Ishikawa (cell line): Measurements from ENCODE around the gene TGFBR3.

Experiments
- CEBPB ChIP-seq: IDR thresholded peaks from 2 replicates; pipeline ENCODE4 v1.6.1; 2012
- CREB1 ChIP-seq: IDR thresholded peaks from 2 replicates; pipeline ENCODE4 v1.6.1; 2012; ENCODE audit warnings: low read depth
- EGR1 ChIP-seq: IDR thresholded peaks from 2 replicates; pipeline ENCODE4 v1.6.1; 2012
- EP300 ChIP-seq: IDR thresholded peaks from 2 replicates; pipeline ENCODE4 v1.6.1; 2012; ENCODE audit warnings: borderline replicate concordance
- FOXM1 ChIP-seq: IDR thresholded peaks from 2 replicates; pipeline ENCODE4 v1.6.1; 2012; ENCODE audit warnings: low read depth, borderline replicate concordance
- MAX ChIP-seq: IDR thresholded peaks from 2 replicates; pipeline ENCODE4 v1.6.1; 2012
- NFIC ChIP-seq: IDR thresholded peaks from 2 replicates; pipeline ENCODE4 v1.6.1; 2012
- RAD21 ChIP-seq: IDR thresholded peaks from 2 replicates; pipeline ENCODE4 v1.6.1; 2012; ENCODE audit warnings: low read depth
- REST ChIP-seq: IDR thresholded peaks from 2 replicates; pipeline ENCODE4 v1.6.1; 2012; ENCODE audit warnings: low read depth, mild to moderate bottlenecking
- TAF1 ChIP-seq: IDR thresholded peaks from 2 replicates; pipeline ENCODE4 v1.6.1; 2012; ENCODE audit warnings: low read depth, mild to moderate bottlenecking
- TCF12 ChIP-seq: IDR thresholded peaks from 2 replicates; pipeline ENCODE4 v1.6.1; 2012; ENCODE audit warnings: low read depth
- TEAD4 ChIP-seq: IDR thresholded peaks from 2 replicates; pipeline ENCODE4 v1.6.1; 2012
- USF1 ChIP-seq: IDR thresholded peaks from 2 replicates; pipeline ENCODE4 v1.6.1; 2012
- YY1 ChIP-seq: IDR thresholded peaks from 2 replicates; pipeline ENCODE4 v1.6.1; 2012; ENCODE audit warnings: low read depth
- ZBTB7A ChIP-seq: IDR thresholded peaks from 2 replicates; pipeline ENCODE4 v1.6.1; 2012; ENCODE audit warnings: low read depth

TGFBR3 gene

GRCh38 chr1:91891969-91892368, 6.0 kb upstream of the TGFBR3 start:
- TF ChIP-seq USF1: no peak

- TF ChIP-seq EP300 (no peak), FOXM1 (no peak), YY1 (no peak), EGR1 (no peak), ZBTB7A (no peak), CEBPB (no peak), CREB1 (no peak)
These were observed 5.5 kb upstream of the TGFBR3 start for GRCh38 chr1:91891454-91891853.

GRCh38 chr1:91889717-91890459, 3.9 kb upstream of the TGFBR3 start:
- no peak for TF ChIP-seq ZBTB7A
- no peak for TF ChIP-seq EP300
- no peak for TF ChIP-seq TCF12
- TF ChIP-seq TAF1: no peak
- no peak for TF ChIP-seq NFIC
- TF ChIP-seq CEBPB: no peak
- no peak for TF ChIP-seq RAD21
- no peak for TF ChIP-seq USF1
- no peak for TF ChIP-seq MAX
- no peak for TF ChIP-seq YY1
- TF ChIP-seq FOXM1: no peak
- TF ChIP-seq EGR1: no peak
- no peak for TF ChIP-seq REST

GRCh38 chr1:91885213-91885715, 687 bp downstream of the TGFBR3 start:
- TF ChIP-seq EGR1: peak; percentile 67
- TF ChIP-seq REST: no peak

GRCh38 chr1:91884459-91885212, 1.3 kb downstream of the TGFBR3 start:
- TF ChIP-seq CEBPB (no peak), REST (no peak), TCF12 (no peak), NFIC (no peak), RAD21 (no peak), ZBTB7A (no peak), TEAD4 (no peak), TAF1 (no peak), CREB1 (no peak), MAX (no peak), EGR1 (no peak), EP300 (no peak)
